GM21447 (cell line): Measurements from ENCODE around the gene CAMTA1.
"Not testable (repeated sequence)": the region's sequence is repeated elsewhere in the genome, so short reads cannot be mapped to it uniquely, and the experiment has no call there.

Source experiments
- ATAC-seq: cut with Tn5 transposase; IDR thresholded peaks from one replicate; pipeline ENCODE4 v1.9.1; 2021; ENCODE audit not compliant: unreplicated experiment

The CAMTA1 gene

GRCh38 chr1:7588457-7588827 is 803.2 kb downstream of the CAMTA1 start:
- no peak for ATAC-seq

GRCh38 chr1:7589080-7589735 is 804.0 kb downstream of the CAMTA1 start:
- ATAC-seq, result no peak

GRCh38 chr1:7589774-7590425 is 804.6 kb downstream of the CAMTA1 start:
- no peak for ATAC-seq

GRCh38 chr1:7590426-7590790 is 805.2 kb downstream of the CAMTA1 start:
- ATAC-seq, result no peak

GRCh38 chr1:7591565-7591964 is 806.3 kb downstream of the CAMTA1 start:
- ATAC-seq, result no peak

DNA sequence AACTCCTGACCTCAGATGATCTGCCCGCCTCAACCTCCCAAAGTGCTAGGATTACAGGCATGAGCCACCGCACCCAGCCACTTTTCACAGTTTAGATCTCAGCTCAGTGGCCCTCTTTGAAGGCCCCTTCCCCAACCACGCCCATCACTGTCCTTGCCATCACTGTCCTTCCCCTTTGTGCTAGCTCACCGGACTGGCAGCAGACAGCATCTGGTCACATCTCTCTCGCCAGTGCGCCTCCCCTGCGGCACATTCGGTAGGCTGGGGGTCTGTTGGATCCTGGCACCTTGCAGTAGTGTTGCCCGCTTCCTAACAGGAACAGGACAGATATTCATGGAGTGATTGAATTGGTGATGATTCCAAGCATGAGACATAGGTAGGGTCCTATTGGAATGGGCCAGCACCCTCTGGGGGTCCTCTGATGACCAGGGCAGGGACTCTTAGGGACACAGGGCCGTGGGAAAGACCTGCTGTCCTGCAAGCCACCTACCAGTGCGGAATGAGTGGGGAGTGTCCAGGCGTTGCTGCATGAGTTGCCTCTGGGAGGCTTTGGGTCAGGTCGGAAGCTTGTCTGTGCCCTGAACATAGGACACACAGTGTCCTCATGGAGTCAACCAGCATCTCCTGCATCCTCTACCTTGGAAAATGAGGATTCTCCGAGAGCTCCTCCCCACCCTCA is 807.0 kb downstream of the CAMTA1 start:
- no peak for ATAC-seq

- ATAC-seq, result no peak
Observed at GRCh38 chr1:7594002-7594713, 808.9 kb downstream of the CAMTA1 start.

- ATAC-seq, result no peak
Observed at GRCh38 chr1:7594714-7595295, 809.6 kb downstream of the CAMTA1 start.

GRCh38 chr1:7595336-7595735 is 810.1 kb downstream of the CAMTA1 start:
- no peak for ATAC-seq

DNA sequence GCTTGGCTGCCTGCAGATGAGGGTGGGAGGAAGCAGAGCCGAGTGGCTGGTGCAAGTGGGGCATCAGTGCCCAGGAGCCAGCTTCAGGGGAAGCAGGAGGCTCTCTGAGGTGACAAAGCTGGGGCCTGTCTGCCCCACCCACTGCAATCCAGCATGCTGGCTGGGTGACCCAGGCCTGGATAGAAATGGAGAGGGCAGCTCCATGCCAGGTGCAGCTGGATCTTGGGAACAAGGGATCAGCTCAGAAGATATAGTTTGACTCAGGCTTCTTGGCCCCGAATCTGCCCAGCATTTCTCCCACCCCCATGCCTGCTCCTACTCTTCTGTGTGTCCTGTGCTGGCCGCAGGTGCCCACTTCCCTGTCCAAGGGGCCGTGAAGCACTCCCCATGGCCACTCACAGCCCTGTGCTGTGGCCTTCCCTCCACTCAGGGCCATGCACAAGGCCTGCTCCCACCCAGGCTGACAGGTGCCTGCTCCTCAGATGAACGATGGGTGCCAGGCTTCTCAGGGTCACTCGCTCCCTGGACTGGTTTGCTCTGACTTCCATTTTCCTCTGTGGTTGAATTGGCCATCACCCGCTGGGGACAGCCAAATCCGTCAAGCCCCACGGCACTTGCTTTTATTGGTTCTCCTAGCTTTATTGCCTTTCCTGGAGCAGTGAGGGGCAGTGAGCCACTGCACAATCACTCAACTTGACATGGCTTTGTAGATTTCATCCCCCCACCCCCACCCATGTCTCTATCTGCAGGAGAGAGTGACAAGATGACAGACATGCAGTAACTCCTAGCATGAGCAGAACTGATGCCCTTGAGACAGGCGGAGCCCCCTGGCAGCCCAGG is 811.1 kb downstream of the CAMTA1 start:
- no peak for ATAC-seq

GRCh38 chr1:7598058-7598457 is 812.8 kb downstream of the CAMTA1 start:
- ATAC-seq, result not testable (repeated sequence)

DNA sequence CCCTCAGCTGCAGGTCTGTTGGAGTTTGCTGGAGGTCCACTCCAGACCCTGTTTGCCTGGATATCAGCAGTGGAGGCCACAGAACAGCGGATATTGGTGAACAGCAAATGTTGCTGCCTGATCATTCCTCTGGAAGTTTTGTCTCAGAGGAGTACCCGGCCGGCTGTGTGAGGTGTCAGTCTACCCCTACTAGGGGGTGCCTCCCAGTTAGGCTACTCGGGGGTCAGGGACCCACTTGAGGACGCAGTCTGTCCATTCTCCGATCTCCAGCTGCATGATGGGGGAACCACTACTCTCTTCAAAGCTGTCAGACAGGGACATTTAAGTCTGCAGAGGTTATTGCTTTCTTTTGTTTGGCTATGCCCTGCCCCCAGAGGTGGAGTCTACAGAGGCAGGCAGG is 819.7 kb downstream of the CAMTA1 start:
- ATAC-seq, result not testable (repeated sequence)

DNA sequence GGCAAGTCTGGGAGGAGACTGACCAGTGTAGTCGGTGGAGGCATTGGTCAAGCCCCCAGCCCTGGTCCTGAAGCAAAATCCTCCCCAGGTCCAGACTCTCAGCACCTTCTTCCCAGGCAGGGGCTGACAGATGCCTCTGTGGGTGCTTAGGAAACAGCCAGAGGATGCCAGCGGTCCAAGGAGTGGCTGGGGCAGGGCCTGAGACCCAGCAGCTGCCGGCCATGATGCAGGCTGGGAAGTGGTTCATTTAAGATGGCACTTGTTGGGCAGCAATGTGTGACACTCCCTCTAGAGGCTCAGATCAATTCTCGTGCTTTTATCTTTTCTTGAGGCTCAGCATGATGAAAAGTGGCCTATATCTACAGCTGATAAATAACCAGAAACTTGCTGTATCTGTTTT is 820.8 kb downstream of the CAMTA1 start:
- ATAC-seq, result no peak

- no peak for ATAC-seq
Observed at GRCh38 chr1:7607097-7607496, 821.8 kb downstream of the CAMTA1 start.

DNA sequence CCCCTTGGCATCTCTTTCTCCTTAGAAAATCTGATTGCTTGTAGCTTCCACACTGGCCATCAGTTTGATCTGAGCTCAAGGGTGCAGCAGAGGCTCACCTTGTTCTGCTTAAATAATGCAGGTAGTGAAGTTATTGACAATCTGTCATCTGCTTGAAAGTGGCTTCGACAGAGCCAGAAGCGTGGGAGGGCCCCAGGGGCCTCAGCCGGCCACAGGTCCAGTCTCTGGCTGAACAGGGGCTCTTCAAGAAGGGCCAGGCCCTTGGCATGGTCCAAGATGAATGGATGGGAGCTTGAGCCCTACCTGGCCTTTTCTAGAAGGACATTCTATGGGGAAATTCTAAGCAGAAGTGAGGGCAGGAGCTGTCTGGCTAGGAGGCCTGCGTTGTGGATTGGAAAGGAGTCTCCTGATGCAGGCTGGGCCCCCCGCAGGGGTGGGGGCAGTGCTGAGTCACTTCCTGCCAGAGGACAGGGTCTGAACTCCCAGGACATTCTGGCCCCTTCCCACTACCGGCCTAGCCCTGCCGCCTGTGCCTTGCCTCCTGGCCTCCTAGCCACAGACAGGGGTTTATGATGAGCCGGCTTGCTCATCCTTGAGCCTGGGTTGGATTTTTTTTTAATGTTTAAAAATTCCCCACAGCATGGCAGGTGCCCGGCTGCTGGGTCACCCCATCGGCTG is 823.5 kb downstream of the CAMTA1 start:
- ATAC-seq, result no peak

- no peak for ATAC-seq
Observed at GRCh38 chr1:7609311-7609994, 824.2 kb downstream of the CAMTA1 start.

DNA sequence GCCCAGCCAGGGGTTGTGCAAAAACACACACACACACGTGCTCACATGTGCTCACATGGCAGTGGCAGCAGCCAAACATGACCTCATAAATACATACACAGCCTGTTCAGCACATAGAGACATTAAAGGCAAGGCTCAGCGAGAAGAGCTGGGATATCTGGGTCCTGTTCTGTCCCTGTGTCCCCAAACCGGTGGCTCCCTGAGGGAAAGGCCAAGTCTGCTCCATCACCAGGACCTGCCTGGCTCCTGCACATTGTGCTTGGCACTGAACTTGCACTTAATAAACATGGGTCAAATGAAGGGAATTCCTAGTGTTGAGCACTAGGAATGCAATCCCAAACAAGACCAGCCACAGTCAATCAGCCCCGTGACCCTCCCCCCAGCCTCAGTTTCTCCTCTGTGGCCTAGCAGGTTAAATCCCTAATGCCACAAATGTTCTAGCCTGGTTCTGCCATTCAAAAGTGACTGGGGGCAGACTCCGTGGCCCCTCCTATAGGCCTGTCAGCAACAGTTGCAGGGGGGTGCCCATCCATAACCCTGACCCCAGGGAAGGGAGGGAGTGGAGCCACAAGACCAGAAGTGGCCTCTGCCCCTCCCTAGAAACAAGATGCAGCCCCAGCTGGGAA is 825.0 kb downstream of the CAMTA1 start:
- no peak for ATAC-seq

DNA sequence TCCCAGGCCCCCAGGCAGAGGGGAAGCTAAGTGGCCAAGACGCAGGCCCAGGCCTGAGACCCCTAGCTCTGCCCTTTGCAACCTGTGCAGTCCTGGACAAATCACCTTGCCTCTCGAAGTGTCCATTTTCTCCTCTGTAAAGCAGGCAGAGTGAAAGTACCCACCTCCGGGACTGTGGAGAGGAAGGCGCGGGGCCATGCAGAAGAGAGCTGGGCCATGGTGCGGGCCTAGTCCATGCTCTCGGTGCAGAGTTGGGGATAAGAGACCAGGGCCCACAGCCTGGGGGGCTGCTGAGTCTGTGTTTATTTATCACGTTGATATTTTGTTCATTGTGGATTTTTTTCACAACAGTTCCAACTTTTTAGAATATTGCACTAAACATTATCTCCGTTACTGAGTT is 825.7 kb downstream of the CAMTA1 start:
- no peak for ATAC-seq

DNA sequence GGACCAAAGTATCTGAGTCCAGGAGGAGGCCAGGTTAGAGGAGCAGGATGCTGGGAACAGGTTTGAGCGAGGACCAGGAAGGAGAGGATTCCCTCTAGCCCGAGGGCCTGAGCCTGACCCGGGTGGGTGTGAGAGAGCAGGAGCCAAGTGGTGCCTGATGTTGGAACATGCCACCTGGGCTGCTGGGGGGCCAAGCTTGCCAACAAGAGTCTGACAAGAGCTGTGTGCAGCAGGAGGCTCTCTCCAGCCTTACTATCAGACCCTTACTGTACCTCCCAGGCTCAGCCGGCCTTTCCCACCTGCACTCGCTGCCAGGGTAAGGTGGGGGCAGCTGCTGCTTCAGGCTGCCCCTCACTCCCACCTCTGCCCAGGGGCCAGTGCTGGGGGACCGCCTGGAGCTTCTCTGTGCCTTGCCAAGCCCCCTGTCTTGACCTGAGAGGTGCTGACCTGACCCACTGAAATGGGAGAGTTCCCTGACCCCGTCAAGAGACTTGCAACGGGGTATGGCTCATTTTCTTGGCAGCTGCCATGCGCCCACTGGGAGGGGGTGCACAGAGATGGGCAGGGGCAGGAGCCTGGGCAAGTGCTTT is 826.3 kb downstream of the CAMTA1 start:
- ATAC-seq, result no peak
